HepG2 (cell line): Measurements from ENCODE around the gene CAPN10.

Experiments
- BHLHE40 ChIP-seq: IDR thresholded peaks from 2 replicates; pipeline ENCODE4 v1.6.1; 2011; ENCODE audit warnings: low read length, improper control_type of control experiment
- CEBPB ChIP-seq: IDR thresholded peaks from 2 replicates; pipeline ENCODE4 v1.6.1; 2011; ENCODE audit warnings: low read depth, low read length, improper control_type of control experiment, borderline replicate concordance
- HNF4G ChIP-seq, 2 experiments: sonication (generic) in 1 of 2; formaldehyde crosslinking in 1 of 2; IDR thresholded peaks; 2 replicates each; pipeline versions ENCODE4 v1.4.0 to v1.6.1; 2011 to 2020; ENCODE audit warnings: borderline replicate concordance in 2 of 2, low read depth in 2 of 2, mild to moderate bottlenecking in 2 of 2, low read length in 1 of 2, missing genetic modification reagents in 1 of 2, moderate library complexity in 1 of 2
- NFIC ChIP-seq: IDR thresholded peaks from 2 replicates; pipeline ENCODE4 v1.6.1; 2012; ENCODE audit warnings: mild to moderate bottlenecking, low read length, inconsistent platforms
- SUZ12 ChIP-seq: fragments of 150-350 bp; IDR thresholded peaks from 2 replicates; pipeline ENCODE4 v1.6.1; 2014; ENCODE audit warnings: low read depth, low read length
- ZFX ChIP-seq: sonication (generic); formaldehyde crosslinking; IDR thresholded peaks from 2 replicates; pipeline ENCODE4 v1.4.0; 2020; ENCODE audit warnings: mild to moderate bottlenecking, low read depth, missing genetic modification reagents, moderate library complexity
- ZNF101 ChIP-seq: sonication (generic); formaldehyde crosslinking; IDR thresholded peaks from 2 replicates; pipeline ENCODE4 v1.4.0; 2020; ENCODE audit warnings: mild to moderate bottlenecking, low read depth, missing genetic modification reagents, borderline replicate concordance
- ZNF7 ChIP-seq: IDR thresholded peaks from 2 replicates; pipeline ENCODE4 v1.6.1; 2016; ENCODE audit warnings: missing biosample characterization, missing genetic modification reagents
- TF ChIP-seq, protein P1 (sequence below): sonication (generic); formaldehyde crosslinking; IDR thresholded peaks from 2 replicates; pipeline ENCODE4 v1.8.1; 2023; ENCODE audit warnings: missing genetic modification reagents, inconsistent platforms, borderline replicate concordance
- TF ChIP-seq, protein P2 (sequence below): sonication (generic); formaldehyde crosslinking; IDR thresholded peaks from 2 replicates; pipeline ENCODE4 v1.5.0; 2020; ENCODE audit warnings: mild to moderate bottlenecking, missing genetic modification reagents, moderate library complexity
- TF ChIP-seq, protein P3 (sequence below): sonication (generic); formaldehyde crosslinking; IDR thresholded peaks from 2 replicates; pipeline ENCODE4 v1.8.1; 2023; ENCODE audit warnings: mild to moderate bottlenecking, inconsistent platforms, moderate library complexity, missing genetic modification reagents, borderline replicate concordance
- TF ChIP-seq, protein P4 (sequence below): IDR thresholded peaks from 2 replicates; pipeline ENCODE4 v1.6.1; 2016; ENCODE audit warnings: low read depth, missing genetic modification reagents, missing compliant biosample characterization
- TF ChIP-seq, protein P5 (sequence below), 2 experiments: sonication (generic) in 1 of 2; formaldehyde crosslinking in 1 of 2; IDR thresholded peaks; 2 replicates each; pipeline versions ENCODE4 v1.5.1 to v1.6.1; 2011 to 2020; ENCODE audit warnings: borderline replicate concordance in 1 of 2, low read depth in 1 of 2, low read length in 1 of 2, mild to moderate bottlenecking in 1 of 2, missing genetic modification reagents in 1 of 2, moderate library complexity in 1 of 2

DNA sequence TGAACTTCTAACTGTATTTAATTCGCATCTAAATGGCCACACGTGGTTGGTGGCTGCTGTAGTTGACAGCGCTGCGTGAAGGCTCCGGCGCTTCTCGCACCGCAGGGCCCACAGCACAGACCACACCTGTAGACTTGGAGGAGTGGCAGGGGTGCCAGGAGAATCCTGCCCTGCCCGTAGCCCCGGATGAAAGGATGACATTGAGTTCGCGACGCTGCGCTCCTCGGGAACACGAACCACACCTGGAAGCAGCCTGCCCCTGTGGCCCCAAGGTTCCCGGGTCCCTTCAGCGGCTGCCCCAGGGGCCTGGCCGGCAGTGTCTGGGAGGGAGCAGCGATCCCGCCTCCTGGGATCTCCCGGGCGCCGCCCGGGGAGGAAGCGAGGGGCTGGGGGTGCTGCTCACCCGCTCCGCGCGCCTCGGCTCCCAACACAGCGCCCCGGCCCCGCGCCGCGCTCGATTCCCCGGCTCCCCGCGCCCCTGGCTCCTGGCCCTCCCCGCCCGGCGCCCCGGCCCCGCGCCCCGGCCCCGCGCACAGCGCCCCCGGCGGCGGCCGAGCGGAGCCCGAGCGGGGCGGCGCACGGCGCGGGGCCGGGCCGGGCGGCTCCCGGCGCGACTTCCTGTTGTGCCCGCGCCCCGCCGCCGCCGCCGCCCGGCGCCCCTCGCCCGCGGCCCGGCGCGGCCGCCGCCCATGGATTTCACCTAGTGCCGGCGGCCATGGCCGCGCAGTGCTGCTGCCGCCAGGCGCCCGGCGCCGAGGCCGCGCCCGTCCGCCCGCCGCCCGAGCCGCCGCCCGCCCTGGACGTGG lies 18.5 kb upstream of the CAPN10 start, which contains the start of gene RNPEPL1:
- TF ChIP-seq, protein P1, sequence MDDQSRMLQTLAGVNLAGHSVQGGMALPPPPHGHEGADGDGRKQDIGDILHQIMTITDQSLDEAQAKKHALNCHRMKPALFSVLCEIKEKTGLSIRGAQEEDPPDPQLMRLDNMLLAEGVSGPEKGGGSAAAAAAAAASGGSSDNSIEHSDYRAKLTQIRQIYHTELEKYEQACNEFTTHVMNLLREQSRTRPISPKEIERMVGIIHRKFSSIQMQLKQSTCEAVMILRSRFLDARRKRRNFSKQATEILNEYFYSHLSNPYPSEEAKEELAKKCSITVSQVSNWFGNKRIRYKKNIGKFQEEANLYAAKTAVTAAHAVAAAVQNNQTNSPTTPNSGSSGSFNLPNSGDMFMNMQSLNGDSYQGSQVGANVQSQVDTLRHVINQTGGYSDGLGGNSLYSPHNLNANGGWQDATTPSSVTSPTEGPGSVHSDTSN (CRISPR knock-in tag): no peak
- TF ChIP-seq, protein P2, sequence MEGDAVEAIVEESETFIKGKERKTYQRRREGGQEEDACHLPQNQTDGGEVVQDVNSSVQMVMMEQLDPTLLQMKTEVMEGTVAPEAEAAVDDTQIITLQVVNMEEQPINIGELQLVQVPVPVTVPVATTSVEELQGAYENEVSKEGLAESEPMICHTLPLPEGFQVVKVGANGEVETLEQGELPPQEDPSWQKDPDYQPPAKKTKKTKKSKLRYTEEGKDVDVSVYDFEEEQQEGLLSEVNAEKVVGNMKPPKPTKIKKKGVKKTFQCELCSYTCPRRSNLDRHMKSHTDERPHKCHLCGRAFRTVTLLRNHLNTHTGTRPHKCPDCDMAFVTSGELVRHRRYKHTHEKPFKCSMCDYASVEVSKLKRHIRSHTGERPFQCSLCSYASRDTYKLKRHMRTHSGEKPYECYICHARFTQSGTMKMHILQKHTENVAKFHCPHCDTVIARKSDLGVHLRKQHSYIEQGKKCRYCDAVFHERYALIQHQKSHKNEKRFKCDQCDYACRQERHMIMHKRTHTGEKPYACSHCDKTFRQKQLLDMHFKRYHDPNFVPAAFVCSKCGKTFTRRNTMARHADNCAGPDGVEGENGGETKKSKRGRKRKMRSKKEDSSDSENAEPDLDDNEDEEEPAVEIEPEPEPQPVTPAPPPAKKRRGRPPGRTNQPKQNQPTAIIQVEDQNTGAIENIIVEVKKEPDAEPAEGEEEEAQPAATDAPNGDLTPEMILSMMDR (CRISPR knock-in tag): no peak
- TF ChIP-seq CEBPB (no peak), ZNF101 (no peak), SUZ12 (no peak), HNF4G (IDR thresholded peaks at IDR 0.05; ENCODE audit: borderline replicate concordance, low read depth, low read length) (no peak), HNF4G (CRISPR knock-in tag; IDR thresholded peaks at IDR 0.05; ENCODE audit: borderline replicate concordance, low read depth) (0 out of 2 replicates have a peak, but pooled peaks have one; percentile 13), BHLHE40 (no peak), ZFX (CRISPR knock-in tag) (peak; percentile 66; the same call in 1 of the 2 replicates), ZNF7 (no peak), NFIC (no peak)
- TF ChIP-seq, protein P3, sequence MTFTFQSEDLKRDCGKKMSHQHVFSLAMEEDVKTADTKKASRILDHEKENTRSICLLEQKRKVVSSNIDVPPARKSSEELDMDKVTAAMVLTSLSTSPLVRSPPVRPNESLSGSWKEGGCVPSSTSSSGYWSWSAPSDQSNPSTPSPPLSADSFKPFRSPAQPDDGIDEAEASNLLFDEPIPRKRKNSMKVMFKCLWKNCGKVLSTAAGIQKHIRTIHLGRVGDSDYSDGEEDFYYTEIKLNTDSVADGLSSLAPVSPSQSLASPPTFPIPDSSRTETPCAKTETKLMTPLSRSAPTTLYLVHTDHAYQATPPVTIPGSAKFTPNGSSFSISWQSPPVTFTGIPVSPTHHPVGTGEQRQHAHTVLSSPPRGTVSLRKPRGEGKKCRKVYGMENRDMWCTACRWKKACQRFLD (CRISPR knock-in tag): no peak; the same call in 1 of the 2 replicates
- TF ChIP-seq, protein P4, sequence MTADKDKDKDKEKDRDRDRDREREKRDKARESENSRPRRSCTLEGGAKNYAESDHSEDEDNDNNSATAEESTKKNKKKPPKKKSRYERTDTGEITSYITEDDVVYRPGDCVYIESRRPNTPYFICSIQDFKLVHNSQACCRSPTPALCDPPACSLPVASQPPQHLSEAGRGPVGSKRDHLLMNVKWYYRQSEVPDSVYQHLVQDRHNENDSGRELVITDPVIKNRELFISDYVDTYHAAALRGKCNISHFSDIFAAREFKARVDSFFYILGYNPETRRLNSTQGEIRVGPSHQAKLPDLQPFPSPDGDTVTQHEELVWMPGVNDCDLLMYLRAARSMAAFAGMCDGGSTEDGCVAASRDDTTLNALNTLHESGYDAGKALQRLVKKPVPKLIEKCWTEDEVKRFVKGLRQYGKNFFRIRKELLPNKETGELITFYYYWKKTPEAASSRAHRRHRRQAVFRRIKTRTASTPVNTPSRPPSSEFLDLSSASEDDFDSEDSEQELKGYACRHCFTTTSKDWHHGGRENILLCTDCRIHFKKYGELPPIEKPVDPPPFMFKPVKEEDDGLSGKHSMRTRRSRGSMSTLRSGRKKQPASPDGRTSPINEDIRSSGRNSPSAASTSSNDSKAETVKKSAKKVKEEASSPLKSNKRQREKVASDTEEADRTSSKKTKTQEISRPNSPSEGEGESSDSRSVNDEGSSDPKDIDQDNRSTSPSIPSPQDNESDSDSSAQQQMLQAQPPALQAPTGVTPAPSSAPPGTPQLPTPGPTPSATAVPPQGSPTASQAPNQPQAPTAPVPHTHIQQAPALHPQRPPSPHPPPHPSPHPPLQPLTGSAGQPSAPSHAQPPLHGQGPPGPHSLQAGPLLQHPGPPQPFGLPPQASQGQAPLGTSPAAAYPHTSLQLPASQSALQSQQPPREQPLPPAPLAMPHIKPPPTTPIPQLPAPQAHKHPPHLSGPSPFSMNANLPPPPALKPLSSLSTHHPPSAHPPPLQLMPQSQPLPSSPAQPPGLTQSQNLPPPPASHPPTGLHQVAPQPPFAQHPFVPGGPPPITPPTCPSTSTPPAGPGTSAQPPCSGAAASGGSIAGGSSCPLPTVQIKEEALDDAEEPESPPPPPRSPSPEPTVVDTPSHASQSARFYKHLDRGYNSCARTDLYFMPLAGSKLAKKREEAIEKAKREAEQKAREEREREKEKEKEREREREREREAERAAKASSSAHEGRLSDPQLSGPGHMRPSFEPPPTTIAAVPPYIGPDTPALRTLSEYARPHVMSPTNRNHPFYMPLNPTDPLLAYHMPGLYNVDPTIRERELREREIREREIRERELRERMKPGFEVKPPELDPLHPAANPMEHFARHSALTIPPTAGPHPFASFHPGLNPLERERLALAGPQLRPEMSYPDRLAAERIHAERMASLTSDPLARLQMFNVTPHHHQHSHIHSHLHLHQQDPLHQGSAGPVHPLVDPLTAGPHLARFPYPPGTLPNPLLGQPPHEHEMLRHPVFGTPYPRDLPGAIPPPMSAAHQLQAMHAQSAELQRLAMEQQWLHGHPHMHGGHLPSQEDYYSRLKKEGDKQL (CRISPR knock-in tag): no peak
- TF ChIP-seq, protein P5, sequence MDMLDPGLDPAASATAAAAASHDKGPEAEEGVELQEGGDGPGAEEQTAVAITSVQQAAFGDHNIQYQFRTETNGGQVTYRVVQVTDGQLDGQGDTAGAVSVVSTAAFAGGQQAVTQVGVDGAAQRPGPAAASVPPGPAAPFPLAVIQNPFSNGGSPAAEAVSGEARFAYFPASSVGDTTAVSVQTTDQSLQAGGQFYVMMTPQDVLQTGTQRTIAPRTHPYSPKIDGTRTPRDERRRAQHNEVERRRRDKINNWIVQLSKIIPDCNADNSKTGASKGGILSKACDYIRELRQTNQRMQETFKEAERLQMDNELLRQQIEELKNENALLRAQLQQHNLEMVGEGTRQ (IDR thresholded peaks at IDR 0.05; ENCODE audit: low read depth, low read length): no peak
- TF ChIP-seq, protein P5 (CRISPR knock-in tag; IDR thresholded peaks at IDR 0.05; ENCODE audit: borderline replicate concordance): no peak
